Liver (tissue), 3 donors: ENCODE measurements around the gene KAT2A.
"Not testable (repeated sequence)": the region's sequence is repeated elsewhere in the genome, so short reads cannot be mapped to it uniquely, and the experiment has no call there.

ENCODE experiments used
- HNF4G ChIP-seq: IDR thresholded peaks from 2 replicates; pipeline ENCODE4 v1.6.1; 2016; ENCODE audit warnings: antibody characterized with exemption
- NR2F2 ChIP-seq: IDR thresholded peaks from 2 replicates; pipeline ENCODE4 v1.6.1; 2016; ENCODE audit warnings: antibody characterized with exemption
- TAF1 ChIP-seq: conservative IDR thresholded peaks from 2 replicates; pipeline ENCODE4 v1.6.1; 2016; ENCODE audit warnings: antibody characterized with exemption, mild to moderate bottlenecking
- YY1 ChIP-seq: IDR thresholded peaks from 2 replicates; pipeline ENCODE4 v1.6.1; 2016; ENCODE audit warnings: antibody characterized with exemption, mild to moderate bottlenecking
- TF ChIP-seq, protein P1 (sequence below): fragments of 150-350 bp; IDR thresholded peaks from 2 replicates; pipeline ENCODE4 v1.5.1; 2017; ENCODE audit warnings: improper control_type of control experiment, low read depth, low read length; ENCODE audit not compliant: missing input control
- TF ChIP-seq, protein P2 (sequence below): IDR thresholded peaks from 2 replicates; pipeline ENCODE4 v1.6.1; 2016; ENCODE audit warnings: antibody characterized with exemption
- donor health status: healthy.
- donor health status: healthy.

DNA sequence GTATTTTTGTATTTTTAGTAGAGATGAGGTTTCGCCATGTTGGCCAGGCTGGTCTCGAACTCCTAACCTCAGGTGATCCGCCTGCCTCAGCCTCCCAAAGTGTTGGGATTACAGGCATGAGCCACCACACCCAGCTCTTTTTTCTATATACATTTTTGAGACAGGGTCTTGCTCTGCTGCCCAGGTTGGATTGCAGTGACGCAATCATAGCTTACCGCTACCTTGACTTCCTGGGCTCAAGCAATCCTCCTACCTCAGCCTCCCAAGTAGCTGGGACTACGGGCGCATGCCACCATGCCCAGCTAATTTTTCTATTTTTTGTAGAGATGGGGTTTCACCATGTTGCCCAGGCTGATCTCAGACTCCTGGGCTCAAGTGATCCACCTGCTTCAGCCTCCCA is 19.5 kb upstream of the KAT2A start:
- TF ChIP-seq, protein P1, sequence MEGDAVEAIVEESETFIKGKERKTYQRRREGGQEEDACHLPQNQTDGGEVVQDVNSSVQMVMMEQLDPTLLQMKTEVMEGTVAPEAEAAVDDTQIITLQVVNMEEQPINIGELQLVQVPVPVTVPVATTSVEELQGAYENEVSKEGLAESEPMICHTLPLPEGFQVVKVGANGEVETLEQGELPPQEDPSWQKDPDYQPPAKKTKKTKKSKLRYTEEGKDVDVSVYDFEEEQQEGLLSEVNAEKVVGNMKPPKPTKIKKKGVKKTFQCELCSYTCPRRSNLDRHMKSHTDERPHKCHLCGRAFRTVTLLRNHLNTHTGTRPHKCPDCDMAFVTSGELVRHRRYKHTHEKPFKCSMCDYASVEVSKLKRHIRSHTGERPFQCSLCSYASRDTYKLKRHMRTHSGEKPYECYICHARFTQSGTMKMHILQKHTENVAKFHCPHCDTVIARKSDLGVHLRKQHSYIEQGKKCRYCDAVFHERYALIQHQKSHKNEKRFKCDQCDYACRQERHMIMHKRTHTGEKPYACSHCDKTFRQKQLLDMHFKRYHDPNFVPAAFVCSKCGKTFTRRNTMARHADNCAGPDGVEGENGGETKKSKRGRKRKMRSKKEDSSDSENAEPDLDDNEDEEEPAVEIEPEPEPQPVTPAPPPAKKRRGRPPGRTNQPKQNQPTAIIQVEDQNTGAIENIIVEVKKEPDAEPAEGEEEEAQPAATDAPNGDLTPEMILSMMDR: not testable (repeated sequence)
- not testable (repeated sequence) for TF ChIP-seq TAF1, HNF4G, NR2F2, YY1
- TF ChIP-seq, protein P2, sequence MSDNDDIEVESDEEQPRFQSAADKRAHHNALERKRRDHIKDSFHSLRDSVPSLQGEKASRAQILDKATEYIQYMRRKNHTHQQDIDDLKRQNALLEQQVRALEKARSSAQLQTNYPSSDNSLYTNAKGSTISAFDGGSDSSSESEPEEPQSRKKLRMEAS: not testable (repeated sequence)
